Lower leg skin (tissue), 4 donors: ENCODE measurements around the gene OXNAD1. TPM values are rescaled to one million over a fixed set of nuclear protein-coding genes. Genes with fewer than 3 reads are reported as not detected.

Source experiments
- DNase-seq, 2 donors: peaks; one replicate each; pipeline ENCODE4 v3.0.0-alpha.2; 2019; ENCODE audit warnings: low spot score in 2 of 2
- H3K4me3 ChIP-seq: fragments of 200-600 bp; sonication (generic); 2 replicates; pipeline ENCODE4 v1.5.1; 2017; ENCODE audit warnings: mild to moderate bottlenecking, low read depth; ENCODE audit not compliant: poor library complexity, severe bottlenecking
- CTCF ChIP-seq, 3 donors: fragments of 450-650 bp; IDR thresholded peaks; one replicate each; pipeline ENCODE4 v1.5.1; 2016; ENCODE audit warnings: antibody characterized with exemption in 3 of 3, mild to moderate bottlenecking in 3 of 3, moderate library complexity in 2 of 3
- POLR2A ChIP-seq, 2 donors: fragments of 450-650 bp; IDR thresholded peaks; one replicate each; pipeline ENCODE4 v1.6.1; 2016 to 2017; ENCODE audit warnings: antibody characterized with exemption in 2 of 2, mild to moderate bottlenecking in 1 of 2, moderate library complexity in 1 of 2
- WGBS, 2 donors: methylation state at CpG; one replicate each; pipeline ENCODE4 v1.1.5; 2018; 5-methylcytosine and 5-hydroxymethylcytosine counted together
- intact Hi-C: fragments of 100-400 bp; cut with DNase I; formaldehyde crosslinking; loops from one replicate; pipeline ENCODE4 v1.15.0; 2023; ENCODE audit warnings: low total_unique reads
- total RNA-seq, 4 donors: library from RNA; depleted of rRNA; stranded (reverse); fragments of >200 nt; gene quantifications; one replicate each; pipeline ENCODE4 v1.1.0, GENCODE V29; 2016

The OXNAD1 gene
- total RNA-seq, 4 donors from 2014 or later: 7.6 to 12.7 (median 10.4) TPM

GRCh38 chr3:16298891-16299290 lies 33.9 kb downstream of the OXNAD1 start:
- TF ChIP-seq POLR2A (IDR thresholded peaks at IDR 0.05) (no peak), CTCF (IDR thresholded peaks at IDR 0.05) (no peak)
- intact Hi-C loops: no loop called here
- no peak overlapping the region for H3K4me3 ChIP-seq
- DNase-seq: no peak
- 50 to 52% methylated on average over 6 of the region's 6 CpGs for WGBS, 2 donors

GRCh38 chr3:16299746-16300145 lies 34.7 kb downstream of the OXNAD1 start:
- intact Hi-C loops: no loop called here
- WGBS, 2 donors: 72 to 79% methylated on average over 3 of the region's 3 CpGs
- H3K4me3 ChIP-seq: no peak overlapping the region
- no peak for DNase-seq
- TF ChIP-seq CTCF (IDR thresholded peaks at IDR 0.05) (no peak), POLR2A (IDR thresholded peaks at IDR 0.05) (no peak)

GRCh38 chr3:16300307-16300706 lies 35.3 kb downstream of the OXNAD1 start:
- WGBS, 2 donors: 82 to 88% methylated on average over 2 of the region's 2 CpGs
- DNase-seq: no peak
- H3K4me3 ChIP-seq: no peak overlapping the region
- TF ChIP-seq POLR2A (IDR thresholded peaks at IDR 0.05): no peak
- no peak for TF ChIP-seq CTCF (IDR thresholded peaks at IDR 0.05)
- intact Hi-C loops: no loop called here

- no peak overlapping the region for H3K4me3 ChIP-seq
- DNase-seq: no peak
- WGBS, 2 donors: 86 to 90% methylated on average over 2 of the region's 2 CpGs
- TF ChIP-seq CTCF (IDR thresholded peaks at IDR 0.05) (no peak), POLR2A (IDR thresholded peaks at IDR 0.05) (no peak)
- intact Hi-C loops: no loop called here
These were observed 35.9 kb downstream of the OXNAD1 start for GRCh38 chr3:16300881-16301359.

DNA sequence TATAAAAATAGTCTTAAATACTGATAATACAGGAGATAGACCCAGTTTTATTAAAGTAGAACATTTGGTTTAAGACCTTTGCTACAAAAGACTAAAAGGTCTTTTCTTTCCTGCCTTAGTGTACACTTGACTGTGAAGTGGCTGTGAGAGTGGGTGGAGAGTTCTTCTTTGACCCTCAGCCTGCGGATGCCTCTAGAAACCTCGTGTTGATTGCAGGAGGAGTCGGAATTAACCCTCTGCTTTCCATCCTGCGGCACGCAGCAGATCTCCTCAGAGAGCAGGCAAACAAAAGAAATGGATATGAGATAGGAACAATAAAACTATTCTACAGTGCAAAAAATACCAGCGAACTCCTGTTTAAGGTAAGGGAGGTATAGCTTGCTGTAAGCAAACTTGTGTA lies 36.5 kb downstream of the OXNAD1 start:
- H3K4me3 ChIP-seq: no peak overlapping the region
- no peak for DNase-seq
- intact Hi-C loops: no loop called here
- WGBS, 2 donors: 57 to 61% methylated on average over 6 of the region's 6 CpGs
- TF ChIP-seq CTCF (IDR thresholded peaks at IDR 0.05) (no peak), POLR2A (IDR thresholded peaks at IDR 0.05) (no peak)

DNA sequence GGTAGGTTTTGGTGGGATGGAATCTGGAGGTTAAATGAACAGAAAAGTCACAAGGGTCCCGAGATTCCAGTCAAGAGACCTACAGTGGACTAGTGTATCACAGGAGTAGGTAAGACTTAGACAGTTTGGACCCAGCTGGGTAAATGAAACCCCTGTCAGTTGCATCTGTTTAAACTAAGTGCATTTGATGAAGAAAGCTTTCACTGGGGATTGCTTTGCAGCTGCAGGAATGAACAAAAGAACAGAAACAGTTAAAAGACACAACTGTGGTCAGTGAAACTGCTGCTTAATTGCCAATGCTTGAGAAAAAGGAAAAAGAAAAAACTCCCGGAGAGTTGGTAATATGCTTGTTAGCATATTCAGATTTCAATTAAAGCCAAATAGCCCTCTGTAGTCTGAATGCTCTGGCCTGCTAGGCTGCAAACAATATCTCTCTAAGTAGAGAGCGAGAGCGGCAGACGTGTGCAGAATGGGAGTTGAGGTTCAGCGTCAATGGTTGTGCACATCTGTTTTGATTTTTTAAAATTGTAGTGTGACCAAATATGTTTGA lies 37.1 kb downstream of the OXNAD1 start:
- H3K4me3 ChIP-seq: no peak overlapping the region
- DNase-seq: no peak
- TF ChIP-seq CTCF (IDR thresholded peaks at IDR 0.05) (no peak), POLR2A (IDR thresholded peaks at IDR 0.05) (no peak)
- intact Hi-C loops: no loop called here
- WGBS, 2 donors: 64 to 70% methylated on average over 6 of the region's 6 CpGs
